Ovary (tissue), 9 donors: ENCODE results near the gene SLC4A2. TPM values are rescaled to one million over a fixed set of nuclear protein-coding genes. Genes with fewer than 3 reads are reported as not detected.
A peak's percentile ranks its signal among the peaks of the same experiment; 100 is the strongest.

Experiments
- DNase-seq, 5 donors: peaks; one replicate each; pipeline ENCODE4 v3.0.0-alpha.2; 2019 to 2020
- H3K27ac ChIP-seq, 2 donors: fragments of 200-600 bp; one replicate each; pipeline versions ENCODE4 v1.5.1 to v1.8.0; 2019 to 2022
- H3K27me3 ChIP-seq: fragments of 200-600 bp; one replicate; pipeline ENCODE4 v1.8.0; 2022
- H3K36me3 ChIP-seq: fragments of 200-600 bp; sonication (generic); one replicate; pipeline ENCODE4 v1.5.1; 2019
- H3K4me1 ChIP-seq: one replicate; pipeline ENCODE4 v1.8.1; 2013; ENCODE audit warnings: mild to moderate bottlenecking, moderate library complexity; ENCODE audit not compliant: insufficient read depth
- H3K4me3 ChIP-seq: fragments of 200-600 bp; sonication (generic); one replicate; pipeline ENCODE4 v1.5.1; 2017
- H3K9me3 ChIP-seq, 2 donors: fragments of 200-600 bp in 1 of 2; sonication (generic) in 1 of 2; one replicate each; pipeline versions ENCODE4 v1.5.1 to v1.8.1; 2013 to 2019; ENCODE audit warnings: mild to moderate bottlenecking in 1 of 2, moderate library complexity in 1 of 2
- CTCF ChIP-seq, 3 donors: fragments of 450-650 bp in 2 of 3; fragments of 200-600 bp in 1 of 3; IDR thresholded peaks; one replicate each; pipeline versions ENCODE4 v1.5.1 to v1.8.0; 2016 to 2022; ENCODE audit warnings: antibody characterized with exemption in 3 of 3, mild to moderate bottlenecking in 1 of 3
- EP300 ChIP-seq: sonication (generic); formaldehyde crosslinking; IDR thresholded peaks from one replicate; pipeline ENCODE4 v1.6.1; 2017; ENCODE audit warnings: antibody characterized with exemption
- POLR2A ChIP-seq: fragments of 450-650 bp; IDR thresholded peaks from one replicate; pipeline ENCODE4 v1.6.1; 2017; ENCODE audit warnings: antibody characterized with exemption, mild to moderate bottlenecking, moderate library complexity
- WGBS, 3 donors: extraction: QIAGEN DNeasy Blood & Tissue Kit in 1 of 3; methylation state at CpG; one replicate each; pipeline versions ENCODE4 v1.1.5 to v1.1.7; 2013 to 2017; 5-methylcytosine and 5-hydroxymethylcytosine counted together
- intact Hi-C, 4 donors: fragments of 100-400 bp; cut with DNase I; formaldehyde crosslinking; loops; one replicate each; pipeline versions ENCODE4 v1.11.0 to v1.15.1; 2022 to 2023
- polyA plus RNA-seq, 2 donors: library from polyadenylated mRNA; stranded (reverse); fragments of 200-250 nt in 1 of 2; fragments of 350-450 nt in 1 of 2; fragmentation: Illumina TruSeq in 1 of 2; extraction: RNeasy Lipid Tissue Mini Kit (QIAGEN cat#74804) in 1 of 2; gene quantifications; one replicate each; pipeline ENCODE4 v1.2.3, GENCODE V29; 2013 to 2014
- total RNA-seq, 7 donors: library from RNA; depleted of rRNA in 2 of 7; stranded (reverse); fragments of >200 nt in 2 of 7; fragmentation: NEBNext Ultra II Directional in 3 of 7; extraction: Animal tissue kit (Norgen Biotek cat#: 25700) in 3 of 7; gene quantifications; one replicate each; pipeline versions ENCODE4 v1.1.0 to v1.2.4, GENCODE V29; 2016 to 2023
- donor health status: DM: no; HTN: no; CAD: no; lungs with moderate emphysema.
- donor health status: DM: no; HTN: no; CAD: no.
- donor health status: Bipolar disorder and iron deficiency.
- donor health status: DM: yes; HTN: yes; CAD: no.
- donor health status: DM: no; HTN: no; CAD: no.
- donor health status: DM: yes; HTN: yes; CAD: no.

The SLC4A2 gene
- total and polyA plus RNA-seq, 9 donors: 10.5 to 127 (median 94.3) TPM

GRCh38 chr7:151073990-151074389 lies 14.6 kb downstream of the SLC4A2 start:
- 78 to 82% (median 80%) methylated on average over 17 of the region's 17 CpGs for WGBS, 3 donors
- no peaks in the 10 kb centered on the region for H3K27me3 ChIP-seq
- no peak for DNase-seq
- no peak overlapping the region for H3K27ac ChIP-seq
- intact Hi-C loops: no loop called here
- no peaks in the 10 kb centered on the region for H3K9me3 ChIP-seq
- no peak overlapping the region for H3K4me3 ChIP-seq
- H3K36me3 ChIP-seq: no peaks in the 10 kb centered on the region
- no peak for TF ChIP-seq POLR2A
- no peak for TF ChIP-seq CTCF (IDR thresholded peaks at IDR 0.05)
- peaks cover 2% of the 10 kb centered on the region for H3K4me1 ChIP-seq

GRCh38 chr7:151074817-151075661 lies 15.7 kb downstream of the SLC4A2 start:
- Histone ChIP-seq H3K4me1 (peaks cover 7% of the 10 kb centered on the region), H3K9me3 (no peaks in the 10 kb centered on the region), H3K27ac (no peak overlapping the region), H3K36me3 (no peaks in the 10 kb centered on the region), H3K27me3 (no peaks in the 10 kb centered on the region), H3K4me3 (no peak overlapping the region)
- peak in 1 of 5 donors; percentile 38 for DNase-seq
- WGBS, 3 donors: 86 to 89% (median 88%) methylated on average over 26 of the region's 26 CpGs
- intact Hi-C loops: no loop called here
- TF ChIP-seq EP300 (no peak), POLR2A (no peak), CTCF (IDR thresholded peaks at IDR 0.05) (no peak)

GRCh38 chr7:151075662-151075971 lies 16.2 kb downstream of the SLC4A2 start:
- WGBS, 3 donors: 75 to 77% (median 76%) methylated on average over 7 of the region's 7 CpGs
- no peak overlapping the region for H3K27ac ChIP-seq
- TF ChIP-seq EP300: no peak
- TF ChIP-seq CTCF (IDR thresholded peaks at IDR 0.05): no peak
- TF ChIP-seq POLR2A: no peak
- no peaks in the 10 kb centered on the region for H3K36me3 ChIP-seq
- peak in 1 of 5 donors; percentile 19 for DNase-seq
- H3K27me3 ChIP-seq: no peaks in the 10 kb centered on the region
- intact Hi-C loops: no loop called here
- peaks cover 7% of the 10 kb centered on the region for H3K4me1 ChIP-seq
- H3K4me3 ChIP-seq: no peak overlapping the region
- H3K9me3 ChIP-seq: no peaks in the 10 kb centered on the region

- intact Hi-C loops: no loop called here
- TF ChIP-seq CTCF (IDR thresholded peaks at IDR 0.05) (no peak), POLR2A (no peak), EP300 (no peak)
These were observed 16.6 kb downstream of the SLC4A2 start for GRCh38 chr7:151075978-151076426.

More at GRCh38 chr7:151075978-151076426, 16.6 kb downstream of the SLC4A2 start:
- no peak overlapping the region for H3K4me3 ChIP-seq
- DNase-seq: peak in 2 of 5 donors; percentile 32 to 34
- H3K4me1 ChIP-seq: peaks cover 7% of the 10 kb centered on the region
- WGBS, 3 donors: 71 to 78% (median 71%) methylated on average over 22 of the region's 22 CpGs
- H3K9me3 ChIP-seq: no peaks in the 10 kb centered on the region
- H3K36me3 ChIP-seq: no peaks in the 10 kb centered on the region
- no peaks in the 10 kb centered on the region for H3K27me3 ChIP-seq
- H3K27ac ChIP-seq: no peak overlapping the region
